ENCODE measurements around the gene OSBPL6.

The OSBPL6 gene

DNA sequence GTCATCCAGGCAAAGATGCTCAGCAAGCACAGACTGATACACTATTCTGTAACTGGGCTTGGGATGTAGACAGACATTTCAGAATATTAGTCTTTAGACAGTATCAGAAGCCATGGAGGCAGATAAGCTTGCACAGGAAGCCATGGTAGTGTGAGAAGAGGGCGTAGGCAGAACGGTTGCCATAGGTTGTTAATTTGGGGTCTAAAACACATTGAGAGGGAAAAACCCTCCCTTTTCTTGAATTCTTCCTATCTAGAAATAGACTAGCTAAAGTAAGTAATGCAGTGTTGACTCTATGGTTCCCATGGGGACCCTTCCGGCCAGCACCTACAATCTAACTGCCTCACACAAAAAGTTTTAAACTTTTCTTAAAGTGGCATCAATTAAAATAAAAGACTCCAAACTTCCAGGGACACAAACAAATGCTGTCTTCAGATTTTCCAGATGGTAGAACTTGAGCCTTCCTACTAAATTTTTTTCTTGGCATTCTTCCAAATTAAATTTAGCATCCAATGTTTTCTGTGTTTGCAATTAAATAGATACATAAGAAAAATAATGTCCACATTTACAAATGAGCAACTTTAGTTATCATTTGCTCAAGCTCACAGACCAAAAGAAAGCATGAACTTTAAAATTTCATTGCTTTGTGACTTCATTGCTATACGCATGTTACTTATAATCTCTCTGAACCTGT, 254.8 kb downstream of the OSBPL6 start:
- no peak for DNase-seq (ENCODE audit: low read depth)

DNA sequence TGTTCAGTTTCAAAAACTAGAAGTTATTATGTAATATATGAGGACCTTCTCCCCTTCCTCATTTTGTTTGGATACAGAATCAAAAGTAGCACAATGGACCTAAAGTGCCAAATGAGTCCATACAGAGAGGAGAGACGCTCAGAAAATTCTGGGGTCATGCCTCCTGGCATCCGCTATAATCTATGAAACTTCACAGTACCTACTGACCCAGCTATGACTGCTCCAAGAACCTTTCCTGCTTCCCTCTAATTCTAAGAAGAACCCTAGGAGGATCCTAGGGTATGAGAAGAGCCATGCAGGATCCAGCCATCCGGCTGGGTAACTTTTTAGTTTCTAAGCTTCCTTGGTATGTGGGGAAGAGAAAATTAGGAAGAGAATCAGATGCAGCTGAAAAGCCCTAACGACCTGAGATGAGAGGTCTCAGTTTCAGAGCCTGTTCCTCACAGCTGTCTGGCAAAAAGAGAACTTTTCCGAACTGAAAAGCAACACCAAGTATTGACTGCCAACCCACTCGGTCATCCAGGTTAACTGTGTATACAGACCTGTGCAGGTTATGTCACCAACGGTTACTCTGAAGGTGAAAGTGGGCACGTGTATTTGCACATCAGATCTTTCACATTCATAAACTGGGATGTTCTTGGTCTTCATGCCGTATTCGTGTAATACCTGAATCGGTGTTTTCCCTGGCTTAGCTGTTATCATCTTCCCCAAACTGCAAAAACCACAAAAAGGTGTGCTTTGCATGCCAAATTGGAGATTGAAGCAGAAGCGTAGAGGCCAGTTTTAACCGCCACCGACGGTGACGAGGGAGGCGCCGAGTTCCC, 255.6 kb downstream of the OSBPL6 start:
- DNase-seq (ENCODE audit: low read depth), result no peak

DNA sequence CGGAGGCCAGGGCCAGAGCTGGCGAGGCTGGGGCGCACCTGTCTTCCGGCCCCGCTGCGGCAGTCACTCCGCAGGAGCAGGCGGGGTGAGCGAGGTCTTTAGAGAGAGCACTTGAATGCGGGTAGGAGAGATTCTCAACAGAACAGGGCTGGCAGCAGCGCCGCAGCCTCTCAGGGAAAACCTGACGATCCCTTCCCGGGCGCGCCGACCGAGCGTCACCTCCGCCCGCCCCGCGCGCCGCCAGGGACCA, 256.1 kb downstream of the OSBPL6 start:
- peak; percentile 78 for DNase-seq (ENCODE audit: low read depth)

DNA sequence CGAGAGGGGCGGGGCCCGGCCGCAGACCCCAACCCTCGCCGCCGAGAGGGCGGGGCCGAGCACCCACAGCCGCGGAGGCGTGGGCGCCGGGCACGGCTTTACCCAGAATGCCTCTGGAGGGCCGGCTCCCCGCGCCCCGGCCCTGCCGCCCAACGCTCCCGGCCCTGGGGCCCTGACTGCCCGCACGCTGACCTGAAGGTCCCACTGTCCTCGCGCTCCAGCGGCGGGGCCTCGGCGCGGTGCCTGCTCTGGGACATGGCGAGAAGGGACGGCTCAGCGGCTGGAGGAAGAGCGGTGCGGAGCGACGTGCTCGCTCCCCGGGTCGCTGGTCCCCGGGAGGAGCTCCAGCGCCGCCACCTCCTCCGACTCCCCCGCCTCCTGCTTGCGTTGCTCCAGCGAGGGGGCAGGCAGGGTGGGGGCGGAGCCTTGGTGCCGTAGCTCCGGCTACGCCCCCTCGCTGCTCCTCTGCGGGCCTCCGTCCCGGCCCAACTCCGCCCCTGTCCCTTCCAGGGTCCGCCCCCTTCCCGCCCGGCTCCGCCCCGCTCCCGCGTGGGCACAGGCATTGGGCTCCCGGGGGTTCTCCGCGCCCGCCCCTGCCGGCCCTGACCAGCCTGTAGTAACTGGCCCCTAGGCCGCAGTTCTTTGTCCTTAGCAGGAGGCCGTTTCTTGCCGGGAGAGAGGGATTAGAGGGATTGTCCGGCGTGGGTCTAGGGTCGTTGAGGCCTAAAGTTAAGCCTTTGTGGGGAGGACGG, 256.6 kb downstream of the OSBPL6 start, which contains the start of the genes PJVK and PRKRA:
PJVK (plus strand) TSS at position 605 of the 752 bp plus-strand sequence. CDS start 2,032 bp downstream, outside the sequence.
PRKRA (minus strand) TSS at position 402 of the 752 bp plus-strand sequence; CDS start at position 257, 145 bp downstream.
- peak; percentile 91 for DNase-seq (ENCODE audit: low read depth)

DNA sequence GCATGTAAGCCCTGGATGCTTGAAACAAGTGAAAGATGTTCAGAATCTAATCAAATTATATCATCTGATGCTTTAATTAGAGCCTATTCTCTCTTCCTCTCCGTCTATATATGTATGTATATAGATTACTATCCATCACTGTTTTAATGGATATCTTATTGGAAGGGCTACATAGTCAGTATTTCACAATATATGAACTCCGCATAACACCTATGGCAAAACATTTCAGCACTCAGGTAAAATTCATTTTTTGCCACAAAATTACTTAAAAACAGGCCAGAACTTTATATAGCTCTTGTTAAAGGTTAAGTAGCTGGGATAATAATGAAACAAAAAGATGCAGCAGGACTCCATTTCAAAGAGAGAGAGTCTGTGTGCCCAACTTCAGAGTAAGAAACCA, 258.0 kb downstream of the OSBPL6 start:
- DNase-seq (ENCODE audit: low read depth), result no peak
